Measurements from ENCODE around the gene SEZ6L. TPM values are rescaled to one million over a fixed set of nuclear protein-coding genes. Genes with fewer than 3 reads are reported as not detected.
A peak's percentile ranks its signal among the peaks of the same experiment; 100 is the strongest.
"Not testable (repeated sequence)": the region's sequence is repeated elsewhere in the genome, so short reads cannot be mapped to it uniquely, and the experiment has no call there.

Gene SEZ6L
- polyA plus RNA-seq, 6 donors from 2014 or later, result 0.04 to 0.23 TPM; not detected in 4

GRCh38 chr22:26399289-26399688, 230.0 kb downstream of the SEZ6L start:
- peak in 1 of 2 donors; percentile 41 for ATAC-seq (ENCODE audit: low read depth in 2 of 2)

DNA sequence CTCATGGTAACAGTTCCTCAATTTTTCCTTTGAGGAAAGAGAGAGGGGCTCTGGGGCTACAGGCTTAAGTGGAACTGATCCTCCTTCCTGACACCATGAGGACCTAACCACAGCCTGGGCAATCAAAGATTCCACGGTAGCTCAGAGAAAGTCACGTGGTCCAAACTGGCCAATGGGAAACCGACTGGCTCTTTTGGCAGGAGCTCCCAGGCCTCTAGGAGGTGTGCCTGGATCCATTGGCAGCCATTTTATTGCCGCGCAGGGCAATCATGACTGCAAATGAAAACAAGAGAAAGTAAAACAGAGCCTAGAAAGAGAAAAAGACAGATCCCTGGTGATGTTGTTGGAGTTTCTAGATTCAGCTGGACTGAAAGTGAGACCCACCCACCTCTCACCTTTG, 232.5 kb downstream of the SEZ6L start:
- peaks cover 0 to 7% (median 0%) of the 10 kb centered on the region in 3 donors for H3K27me3 Mint-ChIP-seq
- no peaks in the 10 kb centered on the region for H3K9me3 Mint-ChIP-seq
- no peak for DNase-seq
- no peak for ATAC-seq (ENCODE audit: low read depth in 2 of 2)
- H3K4me3 Mint-ChIP-seq, result no peak overlapping the region
- H3K36me3 Mint-ChIP-seq, result no peaks in the 10 kb centered on the region
- H3K4me1 Mint-ChIP-seq, result peaks cover 17 to 21% (median 19%) of the 10 kb centered on the region in 3 donors
- H3K27ac Mint-ChIP-seq, result peak overlapping the region in 1 of 6 donors; percentile 56

More at GRCh38 chr22:26399289-26399688, 230.0 kb downstream of the SEZ6L start:
- peaks cover 8 to 9% (median 9%) of the 10 kb centered on the region in 3 donors for H3K4me1 Mint-ChIP-seq
- DNase-seq, result no peak
- H3K27ac Mint-ChIP-seq, result no peak overlapping the region
- no peaks in the 10 kb centered on the region for H3K36me3 Mint-ChIP-seq
- no peaks in the 10 kb centered on the region for H3K9me3 Mint-ChIP-seq
- peaks cover 0 to 7% (median 0%) of the 10 kb centered on the region in 3 donors for H3K27me3 Mint-ChIP-seq
- no peak overlapping the region for H3K4me3 Mint-ChIP-seq

DNA sequence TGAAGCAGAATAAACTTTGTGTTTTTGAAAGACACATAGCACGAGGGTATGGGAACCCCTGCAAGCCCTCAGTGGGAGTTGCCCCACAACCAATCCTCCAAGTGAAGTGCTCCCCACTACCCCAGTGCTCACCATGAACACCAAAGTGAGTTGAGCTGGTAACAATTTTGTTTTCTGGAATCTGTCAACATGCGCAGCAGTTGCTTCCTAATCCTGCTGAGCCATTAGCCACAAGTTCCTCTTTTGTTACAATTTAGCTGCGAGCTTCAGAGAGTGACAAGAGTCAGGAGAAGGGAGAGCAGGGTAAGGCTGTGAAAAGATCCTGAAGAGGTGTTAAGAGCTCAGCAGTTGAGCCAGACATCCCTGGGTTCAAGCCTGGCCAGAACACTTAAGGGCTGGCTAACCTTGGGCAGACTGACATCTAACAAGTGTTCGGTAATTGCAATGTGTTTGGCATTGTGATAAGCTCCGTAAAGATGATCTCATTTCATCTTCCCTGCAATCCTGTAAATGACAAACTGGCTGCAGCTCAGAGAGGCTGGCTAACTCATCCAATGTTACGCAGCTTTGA, 235.7 kb downstream of the SEZ6L start:
- H3K27me3 Mint-ChIP-seq, result peaks cover 5 to 11% (median 7%) of the 10 kb centered on the region in 3 donors
- H3K4me1 Mint-ChIP-seq, result peaks cover 19 to 21% (median 20%) of the 10 kb centered on the region in 3 donors
- H3K4me3 Mint-ChIP-seq, result peak overlapping the region; percentile 44 to 91 (median 66)
- H3K36me3 Mint-ChIP-seq, result no peaks in the 10 kb centered on the region
- no peaks in the 10 kb centered on the region for H3K9me3 Mint-ChIP-seq
- ATAC-seq (ENCODE audit: low read depth in 2 of 2), result peak; percentile 52 to 74
- peak overlapping the region in 4 of 6 donors; percentile 71 to 87 (median 82) for H3K27ac Mint-ChIP-seq
- peak; percentile 15 for DNase-seq

DNA sequence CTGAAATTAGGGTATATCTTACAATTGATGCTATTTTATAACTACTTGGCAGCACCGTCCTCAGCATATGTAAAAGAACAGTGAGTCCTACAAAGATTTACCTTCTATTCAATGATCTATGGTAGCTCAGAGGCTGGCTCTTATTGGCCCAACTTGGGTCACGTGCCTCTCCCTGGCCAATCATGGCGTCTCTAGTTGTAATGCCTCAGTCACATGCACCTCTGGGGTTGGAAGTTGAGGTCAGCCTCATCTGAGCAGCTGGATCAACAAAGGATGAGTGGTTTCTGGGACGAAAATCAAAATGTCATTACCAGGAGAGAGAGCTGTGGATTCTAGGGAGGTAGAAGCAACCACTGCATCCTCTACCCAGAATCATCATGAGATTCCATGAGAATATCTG, 236.9 kb downstream of the SEZ6L start:
- no peaks in the 10 kb centered on the region for H3K9me3 Mint-ChIP-seq
- peaks cover 6 to 11% (median 7%) of the 10 kb centered on the region in 3 donors for H3K27me3 Mint-ChIP-seq
- H3K4me3 Mint-ChIP-seq, result no peak overlapping the region
- peak overlapping the region in 1 of 6 donors; percentile 46 for H3K27ac Mint-ChIP-seq
- no peaks in the 10 kb centered on the region for H3K36me3 Mint-ChIP-seq
- peaks cover 19 to 21% (median 20%) of the 10 kb centered on the region in 3 donors for H3K4me1 Mint-ChIP-seq
- ATAC-seq (ENCODE audit: low read depth in 2 of 2) (no peak), DNase-seq (no peak)

GRCh38 chr22:26408562-26409220, 239.4 kb downstream of the SEZ6L start:
- H3K27me3 Mint-ChIP-seq, result peaks cover 6 to 11% (median 7%) of the 10 kb centered on the region in 3 donors
- not testable (repeated sequence) for H3K4me3 Mint-ChIP-seq; ATAC-seq (ENCODE audit: low read depth in 2 of 2); H3K9me3 Mint-ChIP-seq; DNase-seq; H3K36me3 Mint-ChIP-seq
- peaks cover 15 to 17% (median 17%) of the 10 kb centered on the region in 3 donors for H3K4me1 Mint-ChIP-seq
- H3K27ac Mint-ChIP-seq, result peak overlapping the region in 2 of 6 donors; percentile 35 to 88

- Mint-ChIP-seq H3K27me3 (peaks cover 6 to 9% (median 7%) of the 10 kb centered on the region in 3 donors), H3K9me3 (no peaks in the 10 kb centered on the region), H3K4me3 (no peak overlapping the region), H3K4me1 (peaks cover 4 to 7% (median 6%) of the 10 kb centered on the region in 3 donors), H3K36me3 (no peaks in the 10 kb centered on the region), H3K27ac (no peak overlapping the region)
- ATAC-seq (ENCODE audit: low read depth in 2 of 2), result no peak
- DNase-seq, result no peak
Observed at GRCh38 chr22:26409719-26410335, 240.6 kb downstream of the SEZ6L start.

- H3K36me3 Mint-ChIP-seq, result no peaks in the 10 kb centered on the region
- H3K4me3 Mint-ChIP-seq, result no peak overlapping the region
- DNase-seq (no peak), ATAC-seq (ENCODE audit: low read depth in 2 of 2) (no peak)
- H3K9me3 Mint-ChIP-seq, result no peaks in the 10 kb centered on the region
- peaks cover 4 to 9% (median 6%) of the 10 kb centered on the region in 3 donors for H3K27me3 Mint-ChIP-seq
- peaks cover 0 to 3% (median 2%) of the 10 kb centered on the region in 3 donors for H3K4me1 Mint-ChIP-seq
- H3K27ac Mint-ChIP-seq, result no peak overlapping the region
Observed at GRCh38 chr22:26410386-26410785, 241.1 kb downstream of the SEZ6L start.

- Mint-ChIP-seq H3K9me3 (peaks cover 0 to 2% (median 0%) of the 10 kb centered on the region in 7 donors), H3K27ac (no peak overlapping the region)
- no peak for ATAC-seq (ENCODE audit: low read depth in 2 of 2)
Observed at GRCh38 chr22:26414347-26414746, 245.1 kb downstream of the SEZ6L start.

DNA sequence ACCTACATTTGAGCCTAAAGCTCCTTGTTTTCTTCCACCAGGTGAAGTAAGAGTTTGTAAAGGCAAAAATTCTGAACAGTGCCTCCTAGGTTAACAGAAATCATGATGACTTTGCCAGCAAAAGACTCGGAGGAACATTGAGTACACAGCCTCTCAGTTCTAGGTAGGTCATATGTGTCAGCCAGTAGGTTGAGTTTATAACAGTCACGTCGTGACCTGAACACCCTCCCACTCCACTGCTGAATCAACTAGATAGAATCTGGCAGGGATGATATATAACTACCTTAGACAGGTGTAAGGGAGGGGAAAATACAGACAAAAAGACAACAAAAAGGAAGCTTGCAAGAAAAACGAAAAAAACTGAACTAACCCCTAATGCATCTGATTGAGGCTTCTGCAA, 247.0 kb downstream of the SEZ6L start:
- no peak for ATAC-seq (ENCODE audit: low read depth in 2 of 2)
- H3K36me3 Mint-ChIP-seq, result no peaks in the 10 kb centered on the region

More at GRCh38 chr22:26414347-26414746, 245.1 kb downstream of the SEZ6L start:
- no peak overlapping the region for H3K4me3 Mint-ChIP-seq
- DNase-seq, result no peak
- H3K4me1 Mint-ChIP-seq, result no peaks in the 10 kb centered on the region
- H3K36me3 Mint-ChIP-seq, result no peaks in the 10 kb centered on the region
- H3K27me3 Mint-ChIP-seq, result peaks cover 15 to 25% (median 23%) of the 10 kb centered on the region in 3 donors

GRCh38 chr22:26416670-26417276, 247.5 kb downstream of the SEZ6L start:
- H3K27ac Mint-ChIP-seq, result no peak overlapping the region

More for the DNA sequence above, 247.0 kb downstream of the SEZ6L start:
- no peak overlapping the region for H3K27ac Mint-ChIP-seq
- H3K4me3 Mint-ChIP-seq, result no peak overlapping the region
- peaks cover 0 to 2% (median 0%) of the 10 kb centered on the region in 7 donors for H3K9me3 Mint-ChIP-seq
- H3K4me1 Mint-ChIP-seq, result no peaks in the 10 kb centered on the region
- DNase-seq, result no peak
- peaks cover 18 to 25% (median 24%) of the 10 kb centered on the region in 3 donors for H3K27me3 Mint-ChIP-seq

DNA sequence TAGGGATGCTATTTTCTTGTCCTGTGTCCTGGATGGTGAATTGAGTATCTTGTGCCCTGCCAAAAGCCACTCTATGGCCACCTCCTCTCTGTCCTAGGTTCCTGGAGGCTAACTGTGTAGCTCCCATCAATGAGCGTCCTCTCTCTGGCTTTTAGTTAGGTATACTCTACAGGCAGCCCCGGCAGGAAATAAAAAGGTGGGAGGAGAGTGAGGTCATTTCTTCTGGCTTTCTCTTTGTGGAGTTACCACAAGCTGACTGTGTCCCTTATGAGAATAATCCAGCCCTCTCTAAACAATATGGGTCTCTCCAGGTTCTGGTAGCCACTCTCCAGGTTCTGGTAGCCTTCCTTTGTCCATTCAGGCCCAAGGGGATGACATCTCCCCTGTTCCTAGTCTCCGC, 248.1 kb downstream of the SEZ6L start:
- no peak for ATAC-seq (ENCODE audit: low read depth in 2 of 2)
- H3K4me1 Mint-ChIP-seq, result no peaks in the 10 kb centered on the region

More at GRCh38 chr22:26416670-26417276, 247.5 kb downstream of the SEZ6L start:
- Mint-ChIP-seq H3K9me3 (peaks cover 0 to 2% (median 0%) of the 10 kb centered on the region in 7 donors), H3K4me1 (no peaks in the 10 kb centered on the region), H3K27me3 (peaks cover 18 to 28% (median 25%) of the 10 kb centered on the region in 3 donors), H3K4me3 (no peak overlapping the region), H3K36me3 (no peaks in the 10 kb centered on the region)
- DNase-seq (no peak), ATAC-seq (ENCODE audit: low read depth in 2 of 2) (no peak)

GRCh38 chr22:26418620-26419019, 249.4 kb downstream of the SEZ6L start:
- Mint-ChIP-seq H3K9me3 (peaks cover 0 to 14% (median 11%) of the 10 kb centered on the region in 7 donors), H3K4me3 (no peak overlapping the region), H3K36me3 (no peaks in the 10 kb centered on the region), H3K27me3 (peaks cover 22 to 28% (median 25%) of the 10 kb centered on the region in 3 donors), H3K4me1 (no peaks in the 10 kb centered on the region), H3K27ac (no peak overlapping the region)
- no peak for ATAC-seq (ENCODE audit: low read depth in 2 of 2)
- DNase-seq, result no peak

More for the DNA sequence above, 248.1 kb downstream of the SEZ6L start:
- H3K36me3 Mint-ChIP-seq, result no peaks in the 10 kb centered on the region
- H3K9me3 Mint-ChIP-seq, result peaks cover 0 to 2% (median 1%) of the 10 kb centered on the region in 7 donors
- DNase-seq, result no peak
- peaks cover 18 to 28% (median 25%) of the 10 kb centered on the region in 3 donors for H3K27me3 Mint-ChIP-seq
- H3K4me3 Mint-ChIP-seq, result no peak overlapping the region
- no peak overlapping the region for H3K27ac Mint-ChIP-seq

GRCh38 chr22:26426924-26427323, 257.7 kb downstream of the SEZ6L start:
- no peak for DNase-seq
- Mint-ChIP-seq H3K9me3 (peaks cover 0 to 21% (median 12%) of the 10 kb centered on the region in 7 donors), H3K27me3 (peaks cover 0 to 4% (median 0%) of the 10 kb centered on the region in 3 donors), H3K27ac (peak overlapping the region; percentile 58 to 96 (median 92)), H3K36me3 (no peaks in the 10 kb centered on the region), H3K4me3 (peak overlapping the region; percentile 53 to 89 (median 66)), H3K4me1 (peaks cover 33 to 40% (median 39%) of the 10 kb centered on the region in 3 donors)
- no peak for ATAC-seq (ENCODE audit: low read depth in 2 of 2)

All from naive B cell (primary cell).